Measurements from ENCODE around the gene ALPL.

Gene ALPL

DNA sequence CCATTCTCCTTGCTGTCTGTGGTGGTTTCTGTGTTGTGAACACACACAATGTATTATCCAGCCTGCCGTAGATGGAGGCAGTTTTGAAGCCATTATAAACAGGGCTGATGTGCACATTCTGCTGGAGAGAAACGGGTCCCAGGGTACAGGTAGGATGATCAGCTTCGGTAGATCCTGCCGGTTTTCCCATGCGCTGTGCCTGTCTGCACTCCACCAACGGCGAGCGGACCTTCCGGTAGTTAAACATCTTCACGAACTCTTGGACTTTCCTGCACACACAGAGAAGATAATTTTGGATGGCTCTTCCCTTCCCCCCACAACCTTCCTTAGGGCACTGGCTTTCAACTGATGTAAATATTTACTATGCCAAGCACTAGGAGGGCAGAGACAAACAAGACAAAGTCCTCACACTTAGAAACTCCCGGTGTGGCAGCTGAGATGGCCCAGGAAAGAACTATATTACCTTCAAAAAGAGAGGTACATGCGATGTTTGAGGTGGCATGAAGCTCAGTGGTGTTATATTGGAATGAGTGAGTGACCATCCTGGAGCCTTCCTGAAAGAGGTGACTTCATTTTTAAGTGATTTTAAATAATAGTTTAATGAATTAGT lies 41.7 kb downstream of the ALPL start:
- DNase-seq (ENCODE audit: low spot score): no peak
- TF ChIP-seq, protein P1, sequence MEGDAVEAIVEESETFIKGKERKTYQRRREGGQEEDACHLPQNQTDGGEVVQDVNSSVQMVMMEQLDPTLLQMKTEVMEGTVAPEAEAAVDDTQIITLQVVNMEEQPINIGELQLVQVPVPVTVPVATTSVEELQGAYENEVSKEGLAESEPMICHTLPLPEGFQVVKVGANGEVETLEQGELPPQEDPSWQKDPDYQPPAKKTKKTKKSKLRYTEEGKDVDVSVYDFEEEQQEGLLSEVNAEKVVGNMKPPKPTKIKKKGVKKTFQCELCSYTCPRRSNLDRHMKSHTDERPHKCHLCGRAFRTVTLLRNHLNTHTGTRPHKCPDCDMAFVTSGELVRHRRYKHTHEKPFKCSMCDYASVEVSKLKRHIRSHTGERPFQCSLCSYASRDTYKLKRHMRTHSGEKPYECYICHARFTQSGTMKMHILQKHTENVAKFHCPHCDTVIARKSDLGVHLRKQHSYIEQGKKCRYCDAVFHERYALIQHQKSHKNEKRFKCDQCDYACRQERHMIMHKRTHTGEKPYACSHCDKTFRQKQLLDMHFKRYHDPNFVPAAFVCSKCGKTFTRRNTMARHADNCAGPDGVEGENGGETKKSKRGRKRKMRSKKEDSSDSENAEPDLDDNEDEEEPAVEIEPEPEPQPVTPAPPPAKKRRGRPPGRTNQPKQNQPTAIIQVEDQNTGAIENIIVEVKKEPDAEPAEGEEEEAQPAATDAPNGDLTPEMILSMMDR (IDR thresholded peaks at IDR 0.05; ENCODE audit: extremely low read depth, missing control alignments): no peak

DNA sequence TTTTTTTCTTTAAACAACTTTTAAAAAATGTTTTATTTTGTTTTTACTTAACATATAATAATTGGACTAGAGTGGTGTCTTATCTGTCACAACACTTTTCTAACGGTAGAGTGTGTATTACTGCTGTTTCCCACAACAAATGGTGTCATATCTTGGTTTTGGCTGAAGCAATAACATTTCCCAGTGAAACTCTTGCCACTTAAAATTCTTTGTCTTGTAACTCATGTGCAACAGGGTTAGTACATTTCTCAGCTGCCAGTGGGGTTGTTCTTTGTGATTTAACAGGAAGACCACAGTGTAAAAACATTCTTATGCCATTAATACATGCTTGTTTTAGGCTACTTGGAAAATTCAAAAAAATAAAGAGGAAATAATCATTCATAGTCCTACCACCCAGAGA lies 43.5 kb downstream of the ALPL start:
- TF ChIP-seq, protein P1 (IDR thresholded peaks at IDR 0.05; ENCODE audit: extremely low read depth, missing control alignments): no peak
- DNase-seq (ENCODE audit: low spot score): no peak

DNA sequence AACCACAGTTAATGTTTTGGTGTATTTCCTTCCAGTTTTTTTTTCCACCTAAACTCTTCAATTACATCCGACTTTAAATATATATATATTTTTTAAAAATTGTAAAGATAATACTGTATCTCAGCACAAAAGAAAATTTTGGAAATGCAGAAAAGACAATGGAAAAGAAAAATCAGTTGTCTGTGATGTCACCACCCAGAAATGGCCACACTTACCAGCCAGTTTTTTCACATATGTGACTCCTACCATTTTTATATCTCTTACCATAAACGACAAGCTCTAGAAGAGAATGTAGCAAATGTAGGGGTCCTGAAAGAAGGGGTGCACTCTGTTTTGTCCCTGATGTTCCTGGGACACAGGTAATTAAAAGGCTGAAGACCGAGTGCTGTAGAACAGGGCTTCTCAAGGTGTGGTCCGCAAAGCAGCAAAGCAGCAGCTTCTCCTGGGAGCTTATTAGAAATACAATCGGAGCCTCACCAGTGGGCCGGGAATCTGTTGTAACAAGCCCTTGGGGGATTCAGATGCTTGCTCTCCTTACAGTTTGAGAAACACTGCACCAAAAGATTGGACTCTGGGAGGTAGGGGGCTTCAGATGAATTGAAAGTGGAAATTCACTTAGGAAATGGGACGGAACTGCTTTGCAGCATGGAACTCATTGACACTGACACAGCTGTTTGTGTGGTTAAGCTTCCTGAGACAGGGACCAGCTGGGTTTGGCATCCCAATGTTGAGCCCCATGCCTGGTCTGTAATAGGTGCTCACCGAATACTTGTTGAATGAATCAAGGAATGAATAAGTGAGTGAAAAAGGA lies 44.1 kb downstream of the ALPL start:
- DNase-seq (ENCODE audit: low spot score): no peak
- TF ChIP-seq, protein P1 (IDR thresholded peaks at IDR 0.05; ENCODE audit: extremely low read depth, missing control alignments): no peak

DNA sequence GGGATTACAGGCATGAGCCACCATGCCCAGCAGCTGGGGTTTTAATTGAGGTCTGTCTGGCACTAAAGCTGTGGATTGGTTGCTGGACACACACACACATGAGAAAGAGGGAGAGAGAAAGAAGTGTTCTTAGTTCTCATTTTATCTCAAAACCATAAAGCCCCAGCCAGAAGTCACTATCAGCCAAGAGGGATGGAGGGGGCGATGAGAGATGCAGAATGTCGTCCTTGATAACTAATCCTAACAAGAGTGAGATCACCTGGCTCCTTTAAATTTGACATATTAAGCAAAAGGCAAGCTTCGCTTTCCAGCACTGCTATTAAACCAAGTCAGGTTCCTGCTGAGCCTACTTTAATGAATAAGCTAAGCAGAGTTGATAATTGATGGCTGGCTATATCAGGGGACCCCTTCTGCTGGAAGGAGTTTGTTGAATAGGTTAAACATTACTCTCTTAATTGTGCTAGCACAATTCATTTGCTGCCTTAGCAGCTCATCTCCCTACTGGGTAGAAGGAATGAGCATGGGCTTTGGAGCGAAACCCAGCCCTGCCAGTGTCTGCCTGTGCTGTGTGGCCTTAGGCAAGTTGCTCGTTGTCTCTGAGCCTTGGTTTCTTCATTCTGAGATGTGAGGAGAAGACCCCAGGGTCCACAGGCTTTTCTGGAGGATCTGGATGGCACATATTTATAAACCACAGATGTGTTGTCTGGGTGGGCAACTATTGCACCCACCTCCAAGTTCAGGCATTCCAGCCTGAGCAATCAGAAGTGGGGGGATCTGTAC lies 50.8 kb downstream of the ALPL start:
- DNase-seq (ENCODE audit: low spot score): no peak
- TF ChIP-seq, protein P1 (IDR thresholded peaks at IDR 0.05; ENCODE audit: extremely low read depth, missing control alignments): no peak

DNA sequence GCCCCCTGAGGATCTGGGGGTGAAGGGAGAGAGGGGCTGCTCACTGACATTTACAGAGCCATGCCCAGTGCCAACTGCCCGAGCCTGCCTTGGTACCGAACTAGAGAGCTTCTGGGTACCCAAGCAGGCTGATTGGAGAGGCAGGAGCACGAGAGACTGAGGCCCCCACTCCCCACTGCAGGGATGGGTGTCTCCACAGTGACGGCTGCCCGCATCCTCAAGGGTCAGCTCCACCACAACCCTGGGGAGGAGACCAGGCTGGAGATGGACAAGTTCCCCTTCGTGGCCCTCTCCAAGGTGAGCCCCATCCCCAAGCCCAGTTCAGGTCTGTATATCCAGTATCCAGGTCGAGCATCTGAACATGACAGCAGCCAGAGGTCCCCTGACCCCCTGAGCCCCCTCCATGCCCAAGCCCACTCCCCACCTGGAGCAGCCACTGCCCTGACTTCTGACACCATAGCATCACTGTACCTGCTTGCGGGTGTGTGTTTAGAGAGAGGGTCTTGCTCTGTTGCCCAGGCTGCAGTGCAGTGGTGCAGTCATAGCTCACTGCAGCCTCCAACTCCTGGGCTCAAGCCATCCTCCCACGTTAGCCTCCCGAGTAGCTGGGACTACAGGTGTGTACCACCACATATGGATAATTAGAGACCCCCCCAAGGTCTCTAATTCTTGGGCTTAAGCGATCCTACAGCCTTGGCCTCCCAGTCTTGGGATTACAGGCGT lies 51.9 kb downstream of the ALPL start:
- no peak for DNase-seq (ENCODE audit: low spot score)
- TF ChIP-seq, protein P1 (IDR thresholded peaks at IDR 0.05; ENCODE audit: extremely low read depth, missing control alignments): no peak

DNA sequence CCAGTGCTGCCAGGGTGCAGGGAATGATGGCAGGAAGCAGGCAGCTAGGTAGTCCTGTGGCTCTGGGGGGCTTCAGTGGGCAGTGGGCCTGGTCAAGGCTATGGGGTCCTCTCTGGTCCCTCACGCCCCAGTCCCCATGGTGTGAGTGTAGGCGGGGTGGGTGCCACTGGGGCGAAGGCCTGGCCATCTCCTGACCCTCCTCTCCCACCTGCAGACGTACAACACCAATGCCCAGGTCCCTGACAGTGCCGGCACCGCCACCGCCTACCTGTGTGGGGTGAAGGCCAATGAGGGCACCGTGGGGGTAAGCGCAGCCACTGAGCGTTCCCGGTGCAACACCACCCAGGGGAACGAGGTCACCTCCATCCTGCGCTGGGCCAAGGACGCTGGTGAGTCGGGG lies 53.7 kb downstream of the ALPL start:
- TF ChIP-seq, protein P1 (IDR thresholded peaks at IDR 0.05; ENCODE audit: extremely low read depth, missing control alignments): no peak
- DNase-seq (ENCODE audit: low spot score): no peak
